ENCODE data around the gene TAP2. TPM values are rescaled to one million over a fixed set of nuclear protein-coding genes. Genes with fewer than 3 reads are reported as not detected.

TAP2 gene
- total and polyA plus RNA-seq, 2 of the 13 experiments (the other 11 are each of a cell fraction or from before 2014, with no cell fraction given): 10.3 to 17.6 TPM

DNA sequence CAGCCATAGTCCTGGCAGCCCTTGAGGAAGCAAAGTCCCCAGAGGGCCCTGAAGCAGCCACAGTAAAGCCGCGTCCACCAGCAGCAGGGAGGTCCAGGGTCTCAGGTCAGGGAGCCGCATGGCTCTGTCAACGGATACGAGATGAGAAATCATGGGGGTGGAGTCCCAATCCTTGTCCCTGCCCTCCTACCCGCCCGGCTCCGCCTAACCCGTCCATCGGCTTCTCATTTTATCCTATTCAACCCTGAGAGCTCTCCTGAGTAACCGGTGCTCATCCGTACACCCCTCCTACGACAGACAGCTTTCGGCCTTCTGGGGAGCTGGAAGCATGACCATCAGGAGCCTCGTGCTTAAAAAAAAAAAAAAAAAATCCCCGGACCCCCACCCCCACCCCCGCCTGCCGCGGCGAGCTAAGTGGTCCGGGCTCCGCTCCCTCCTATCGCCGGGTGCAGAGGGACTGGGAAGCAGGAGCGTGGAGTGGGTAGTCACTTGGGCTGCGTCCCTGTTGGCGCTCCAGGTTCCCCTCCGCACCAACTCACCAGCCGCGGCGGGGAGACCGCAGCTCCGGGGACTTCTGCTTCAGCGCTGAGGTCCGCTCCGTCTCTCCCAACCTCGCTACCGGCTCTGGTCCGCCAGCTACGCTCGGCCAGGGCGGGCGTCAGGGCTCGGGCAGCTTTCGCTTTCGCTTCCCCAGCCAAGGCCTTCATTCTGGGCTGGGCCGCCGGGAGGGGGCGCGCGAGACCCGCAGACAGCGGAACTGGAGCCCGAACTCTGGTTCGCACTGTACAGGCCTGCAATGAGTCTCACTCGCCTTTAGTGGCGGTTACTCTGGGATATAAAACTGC, at the start of gene TAP2 (continued):
- TF ChIP-seq ZNF512 (CRISPR knock-in tag; IDR thresholded peaks at IDR 0.05) (no peak), KDM2A (CRISPR knock-in tag; IDR thresholded peaks at IDR 0.05; ENCODE audit: borderline replicate concordance, low read depth) (peak; percentile 97), GTF2F1 (IDR thresholded peaks at IDR 0.05; ENCODE audit: low read length) (no peak), ATF5 (CRISPR knock-in tag; IDR thresholded peaks at IDR 0.05; ENCODE audit: low read depth) (no peak), RFXANK (CRISPR knock-in tag; IDR thresholded peaks at IDR 0.05) (peak; percentile 98), TEAD2 (CRISPR knock-in tag; IDR thresholded peaks at IDR 0.05) (peak; percentile 22; the same call in 1 of the 2 replicates), HES4 (CRISPR knock-in tag; IDR thresholded peaks at IDR 0.05; ENCODE audit: borderline replicate concordance) (no peak), NPAS2 (CRISPR knock-in tag; IDR thresholded peaks at IDR 0.05; ENCODE audit: borderline replicate concordance) (no peak), ZNF136 (CRISPR knock-in tag; IDR thresholded peaks at IDR 0.05; ENCODE audit: low read depth) (peak; percentile 82; the same call in 1 of the 2 replicates), ZNF713 (CRISPR knock-in tag; IDR thresholded peaks at IDR 0.05) (no peak; the same call in 1 of the 2 replicates), CHCHD3 (CRISPR knock-in tag; IDR thresholded peaks at IDR 0.05) (no peak), FUBP1 (CRISPR knock-in tag; IDR thresholded peaks at IDR 0.05; ENCODE audit: borderline replicate concordance) (no peak), MBD4 (IDR thresholded peaks at IDR 0.05; ENCODE audit: borderline replicate concordance, low read length) (no peak), MAFK (conservative IDR thresholded peaks at IDR 0.05 in 1 of 2, IDR thresholded peaks at IDR 0.05 in 1 of 2; ENCODE audit: low read length in 2 of 2) (no peak), U2AF1 (optimal IDR thresholded peaks at IDR 0.05; ENCODE audit: low read depth, low read length) (peak; percentile 96), ZNF7 (CRISPR knock-in tag; IDR thresholded peaks at IDR 0.05) (no peak), ZNF430 (CRISPR knock-in tag; IDR thresholded peaks at IDR 0.05) (peak; percentile 90), ZNF549 (CRISPR knock-in tag; IDR thresholded peaks at IDR 0.05) (peak; percentile 86), ZNF124 (CRISPR knock-in tag; IDR thresholded peaks at IDR 0.05) (peak; percentile 56; the same call in 1 of the 2 replicates), PLRG1 (conservative IDR thresholded peaks at IDR 0.05) (no peak), RAD21 (CRISPR knock-in tag; IDR thresholded peaks at IDR 0.05) (peak; percentile 99)
- TF ChIP-seq, protein P1, sequence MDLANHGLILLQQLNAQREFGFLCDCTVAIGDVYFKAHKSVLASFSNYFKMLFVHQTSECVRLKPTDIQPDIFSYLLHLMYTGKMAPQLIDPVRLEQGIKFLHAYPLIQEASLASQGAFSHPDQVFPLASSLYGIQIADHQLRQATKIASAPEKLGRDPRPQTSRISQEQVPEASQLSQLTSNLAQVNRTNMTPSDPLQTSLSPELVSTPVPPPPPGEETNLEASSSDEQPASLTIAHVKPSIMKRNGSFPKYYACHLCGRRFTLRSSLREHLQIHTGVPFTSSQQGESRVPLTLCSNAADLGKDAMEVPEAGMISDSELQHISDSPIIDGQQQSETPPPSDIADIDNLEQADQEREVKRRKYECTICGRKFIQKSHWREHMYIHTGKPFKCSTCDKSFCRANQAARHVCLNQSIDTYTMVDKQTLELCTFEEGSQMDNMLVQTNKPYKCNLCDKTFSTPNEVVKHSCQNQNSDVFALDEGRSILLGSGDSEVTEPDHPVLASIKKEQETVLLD (CRISPR knock-in tag; IDR thresholded peaks at IDR 0.05; ENCODE audit: low read depth): no peak
- TF ChIP-seq, protein P2, sequence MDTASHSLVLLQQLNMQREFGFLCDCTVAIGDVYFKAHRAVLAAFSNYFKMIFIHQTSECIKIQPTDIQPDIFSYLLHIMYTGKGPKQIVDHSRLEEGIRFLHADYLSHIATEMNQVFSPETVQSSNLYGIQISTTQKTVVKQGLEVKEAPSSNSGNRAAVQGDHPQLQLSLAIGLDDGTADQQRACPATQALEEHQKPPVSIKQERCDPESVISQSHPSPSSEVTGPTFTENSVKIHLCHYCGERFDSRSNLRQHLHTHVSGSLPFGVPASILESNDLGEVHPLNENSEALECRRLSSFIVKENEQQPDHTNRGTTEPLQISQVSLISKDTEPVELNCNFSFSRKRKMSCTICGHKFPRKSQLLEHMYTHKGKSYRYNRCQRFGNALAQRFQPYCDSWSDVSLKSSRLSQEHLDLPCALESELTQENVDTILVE (CRISPR knock-in tag; IDR thresholded peaks at IDR 0.05): peak; percentile 84
- TF ChIP-seq, protein P3, sequence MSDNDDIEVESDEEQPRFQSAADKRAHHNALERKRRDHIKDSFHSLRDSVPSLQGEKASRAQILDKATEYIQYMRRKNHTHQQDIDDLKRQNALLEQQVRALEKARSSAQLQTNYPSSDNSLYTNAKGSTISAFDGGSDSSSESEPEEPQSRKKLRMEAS (IDR thresholded peaks at IDR 0.05): peak; percentile 62; the same call in 1 of the 2 replicates
